Measurements from ENCODE around the gene FAM76B. TPM values are rescaled to one million over a fixed set of nuclear protein-coding genes. Genes with fewer than 3 reads are reported as not detected.
A peak's percentile ranks its signal among the peaks of the same experiment; 100 is the strongest.

FAM76B gene
- total RNA-seq, 2 donors from 2014 or later: 36.5 to 40.2 TPM

- H3K4me3 ChIP-seq (ENCODE audit: low read length): peak overlapping the region; percentile 97
- H3K36me3 ChIP-seq (ENCODE audit: control insufficient read depth, insufficient read depth, low read length): peaks cover 13% of the 10 kb centered on the region
- H3K4me3 Mint-ChIP-seq: peak overlapping the region; percentile 99
Observed at GRCh38 chr11:95792200-95792599, 2.6 kb upstream of the FAM76B start.

GRCh38 chr11:95791709-95792033, 2.1 kb upstream of the FAM76B start:
- Histone ChIP-seq H3K9ac (ENCODE audit: extremely low read depth, low read length, poor library complexity, severe bottlenecking) (peak overlapping the region; percentile 97), H3K4me3 (ENCODE audit: low read length) (peak overlapping the region; percentile 97)

More at GRCh38 chr11:95792200-95792599, 2.6 kb upstream of the FAM76B start:
- TF ChIP-seq CTCF (conservative IDR thresholded peaks at IDR 0.05): no peak
- H3K4me1 Mint-ChIP-seq: peaks cover 33% of the 10 kb centered on the region
- H3K36me3 Mint-ChIP-seq (ENCODE audit: low read depth): peaks cover 10% of the 10 kb centered on the region
- no peak overlapping the region for H3K9ac ChIP-seq (ENCODE audit: extremely low read depth, low read length, poor library complexity, severe bottlenecking)
- no peaks in the 10 kb centered on the region for H3K9me3 Mint-ChIP-seq
- H3K4me1 ChIP-seq (ENCODE audit: control insufficient read depth, insufficient read depth, low read length): no peaks in the 10 kb centered on the region
- H3K27ac ChIP-seq (ENCODE audit: low read depth, low read length): no peak overlapping the region
- H3K27me3 Mint-ChIP-seq (ENCODE audit: insufficient read depth): no peaks in the 10 kb centered on the region
- no peak overlapping the region for H3K27ac Mint-ChIP-seq
- WGBS, 2 experiments (ENCODE audit: insufficient coverage in 1 of 2, insufficient read length in 1 of 2): 90 to 97% methylated on average over 8 of the region's 8 CpGs
- DNase-seq: no peak
- no peaks in the 10 kb centered on the region for H3K9me3 ChIP-seq (ENCODE audit: control insufficient read depth, low read length)
- no peaks in the 10 kb centered on the region for H3K27me3 ChIP-seq (ENCODE audit: control insufficient read depth, insufficient read depth, low read length, poor library complexity, severe bottlenecking)

GRCh38 chr11:95790933-95791708, 1.5 kb upstream of the FAM76B start:
- Histone ChIP-seq H3K27ac (ENCODE audit: low read depth, low read length) (peak overlapping the region; percentile 98), H3K9ac (ENCODE audit: extremely low read depth, low read length, poor library complexity, severe bottlenecking) (peak overlapping the region; percentile 97), H3K4me1 (ENCODE audit: control insufficient read depth, insufficient read depth, low read length) (no peaks in the 10 kb centered on the region), H3K4me3 (ENCODE audit: low read length) (peak overlapping the region; percentile 97), H3K9me3 (ENCODE audit: control insufficient read depth, low read length) (no peaks in the 10 kb centered on the region), H3K27me3 (ENCODE audit: control insufficient read depth, insufficient read depth, low read length, poor library complexity, severe bottlenecking) (no peaks in the 10 kb centered on the region), H3K36me3 (ENCODE audit: control insufficient read depth, insufficient read depth, low read length) (peaks cover 22% of the 10 kb centered on the region)
- TF ChIP-seq CTCF (conservative IDR thresholded peaks at IDR 0.05): no peak
- H3K4me3 Mint-ChIP-seq: peak overlapping the region; percentile 99
- peaks cover 19% of the 10 kb centered on the region for H3K36me3 Mint-ChIP-seq (ENCODE audit: low read depth)
- H3K27ac Mint-ChIP-seq: peak overlapping the region; percentile 100
- WGBS, 2 experiments (ENCODE audit: insufficient coverage in 1 of 2, insufficient read length in 1 of 2): 1 to 4% methylated on average over 16 to 29 of the region's 29 CpGs
- no peaks in the 10 kb centered on the region for H3K9me3 Mint-ChIP-seq
- peak; percentile 88 for DNase-seq
- no peaks in the 10 kb centered on the region for H3K27me3 Mint-ChIP-seq (ENCODE audit: insufficient read depth)
- peaks cover 33% of the 10 kb centered on the region for H3K4me1 Mint-ChIP-seq

More at GRCh38 chr11:95791709-95792033, 2.1 kb upstream of the FAM76B start:
- WGBS, 2 experiments (ENCODE audit: insufficient coverage in 1 of 2, insufficient read length in 1 of 2): 23 to 30% methylated on average over 8 of the region's 8 CpGs
- no peak for TF ChIP-seq CTCF (conservative IDR thresholded peaks at IDR 0.05)
- Histone ChIP-seq H3K36me3 (ENCODE audit: control insufficient read depth, insufficient read depth, low read length) (peaks cover 17% of the 10 kb centered on the region), H3K4me1 (ENCODE audit: control insufficient read depth, insufficient read depth, low read length) (no peaks in the 10 kb centered on the region), H3K27me3 (ENCODE audit: control insufficient read depth, insufficient read depth, low read length, poor library complexity, severe bottlenecking) (no peaks in the 10 kb centered on the region), H3K9me3 (ENCODE audit: control insufficient read depth, low read length) (no peaks in the 10 kb centered on the region), H3K27ac (ENCODE audit: low read depth, low read length) (no peak overlapping the region)
- Mint-ChIP-seq H3K36me3 (ENCODE audit: low read depth) (peaks cover 15% of the 10 kb centered on the region), H3K4me3 (peak overlapping the region; percentile 99), H3K27ac (peak overlapping the region; percentile 100), H3K4me1 (peaks cover 33% of the 10 kb centered on the region), H3K27me3 (ENCODE audit: insufficient read depth) (no peaks in the 10 kb centered on the region), H3K9me3 (no peaks in the 10 kb centered on the region)
- no peak for DNase-seq
